BLaER1 treated with 17β-estradiol and CSF1 and Interleukin-3, amounts not matched to agents 10 nM and 100 nM (cell line): Measurements from ENCODE around the gene CREB5.

Experiments
- H3K27ac ChIP-seq, 11 experiments: shearing (Covaris generic); formaldehyde crosslinking; 2 replicates each; pipeline ENCODE4 v1.8.1; 2022
- H3K27me3 ChIP-seq, 11 experiments: shearing (Covaris generic); formaldehyde crosslinking; 2 replicates each; pipeline ENCODE4 v1.8.1; 2022
- H3K36me3 ChIP-seq, 11 experiments: shearing (Covaris generic); formaldehyde crosslinking; 2 replicates each; pipeline ENCODE4 v1.8.1; 2022
- H3K4me1 ChIP-seq, 10 experiments: shearing (Covaris generic); formaldehyde crosslinking; 2 replicates each; pipeline ENCODE4 v1.8.1; 2022
- H3K4me2 ChIP-seq, 11 experiments: shearing (Covaris generic); formaldehyde crosslinking; 2 replicates each; pipeline ENCODE4 v1.8.1; 2022
- H3K4me3 ChIP-seq, 10 experiments: shearing (Covaris generic); formaldehyde crosslinking; 2 replicates each; pipeline ENCODE4 v1.8.1; 2022
- H3K9ac ChIP-seq, 11 experiments: shearing (Covaris generic); formaldehyde crosslinking; 2 replicates each; pipeline ENCODE4 v1.8.1; 2022
- H3K9me3 ChIP-seq, 11 experiments: shearing (Covaris generic); formaldehyde crosslinking; replicated peaks in 1 of 11; 2 replicates each; pipeline ENCODE4 v1.8.1; 2022
- H4K20me1 ChIP-seq, 11 experiments: shearing (Covaris generic); formaldehyde crosslinking; 2 replicates each; pipeline ENCODE4 v1.8.1; 2022
- Cebpa-rat ChIP-seq, 11 experiments: shearing (Covaris generic); IDR thresholded peaks; 2 replicates each; pipeline ENCODE4 v1.8.1; 2022

CREB5 gene

GRCh38 chr7:28871631-28872030 lies 459.3 kb downstream of the CREB5 start:
- no peaks in the 10 kb centered on the region for H4K20me1 ChIP-seq
- no peak overlapping the region for H3K27ac ChIP-seq
- H3K27me3 ChIP-seq, result no peaks in the 10 kb centered on the region
- H3K4me1 ChIP-seq, result peaks cover 0 to 9% (median 0%) of the 10 kb centered on the region in 10 experiments; a peak in 2 of 20 replicates
- H3K4me2 ChIP-seq, result 0 out of 22 replicates have a peak overlapping the region, but pooled peaks of 1 of the 11 experiments have one; percentile 13
- H3K4me3 ChIP-seq, result no peak overlapping the region
- H3K9ac ChIP-seq, result no peak overlapping the region
- no peaks in the 10 kb centered on the region for H3K36me3 ChIP-seq
- no peak for TF ChIP-seq Cebpa-rat (IDR thresholded peaks at IDR 0.05)
- no peaks in the 10 kb centered on the region for H3K9me3 ChIP-seq

DNA sequence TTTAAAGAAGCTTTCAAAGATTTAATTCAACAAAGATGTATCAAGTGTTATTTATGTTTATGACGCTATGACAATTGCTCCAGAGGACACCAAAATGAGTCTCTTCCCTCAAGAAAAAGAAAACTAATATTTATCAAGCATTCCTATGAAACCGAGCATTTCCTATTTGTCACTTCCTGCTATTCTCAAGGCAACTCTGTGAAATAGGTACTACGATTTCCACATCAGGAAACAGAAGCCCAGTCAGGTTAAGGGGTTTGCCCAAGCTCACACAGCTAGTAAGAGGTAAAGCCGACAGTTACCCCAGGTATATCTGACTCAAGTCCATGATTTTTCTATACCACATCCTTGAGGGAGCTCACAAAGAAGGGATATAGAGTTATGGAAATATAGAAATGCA lies 459.9 kb downstream of the CREB5 start:
- Histone ChIP-seq H3K9ac (no peak overlapping the region), H3K4me1 (peaks cover 0 to 9% (median 0%) of the 10 kb centered on the region in 10 experiments; a peak in 2 of 20 replicates), H3K27me3 (no peaks in the 10 kb centered on the region), H3K27ac (no peak overlapping the region), H3K4me3 (no peak overlapping the region), H3K4me2 (peak overlapping the region in 3 of 11 experiments; percentile 13 to 26 (median 17); a peak in 3 of 22 replicates), H3K36me3 (no peaks in the 10 kb centered on the region), H4K20me1 (no peaks in the 10 kb centered on the region), H3K9me3 (no peaks in the 10 kb centered on the region)
- TF ChIP-seq Cebpa-rat (IDR thresholded peaks at IDR 0.05), result no peak

GRCh38 chr7:28873365-28873764 lies 461.0 kb downstream of the CREB5 start:
- H3K27ac ChIP-seq, result no peak overlapping the region
- H4K20me1 ChIP-seq, result no peaks in the 10 kb centered on the region
- H3K9ac ChIP-seq, result no peak overlapping the region
- H3K4me3 ChIP-seq, result no peak overlapping the region
- no peaks in the 10 kb centered on the region for H3K27me3 ChIP-seq
- H3K9me3 ChIP-seq, result no peaks in the 10 kb centered on the region
- no peaks in the 10 kb centered on the region for H3K36me3 ChIP-seq
- TF ChIP-seq Cebpa-rat (IDR thresholded peaks at IDR 0.05), result no peak
- no peak overlapping the region for H3K4me2 ChIP-seq
- peaks cover 0 to 9% (median 0%) of the 10 kb centered on the region in 10 experiments; a peak in 2 of 20 replicates for H3K4me1 ChIP-seq

GRCh38 chr7:28874001-28874400 lies 461.7 kb downstream of the CREB5 start:
- no peak overlapping the region for H3K4me3 ChIP-seq
- H3K9me3 ChIP-seq, result no peaks in the 10 kb centered on the region
- H3K4me1 ChIP-seq, result peaks cover 0 to 14% (median 5%) of the 10 kb centered on the region in 10 experiments; a peak in 9 of 20 replicates
- H3K9ac ChIP-seq, result no peak overlapping the region
- H3K27ac ChIP-seq, result no peak overlapping the region
- H3K36me3 ChIP-seq, result no peaks in the 10 kb centered on the region
- peak overlapping the region in 2 of 11 experiments; percentile 35 to 45; a peak in 5 of 22 replicates for H3K4me2 ChIP-seq
- no peak for TF ChIP-seq Cebpa-rat (IDR thresholded peaks at IDR 0.05)
- H4K20me1 ChIP-seq, result no peaks in the 10 kb centered on the region
- H3K27me3 ChIP-seq, result no peaks in the 10 kb centered on the region
